ENCODE results near the gene HAT1.

DNA sequence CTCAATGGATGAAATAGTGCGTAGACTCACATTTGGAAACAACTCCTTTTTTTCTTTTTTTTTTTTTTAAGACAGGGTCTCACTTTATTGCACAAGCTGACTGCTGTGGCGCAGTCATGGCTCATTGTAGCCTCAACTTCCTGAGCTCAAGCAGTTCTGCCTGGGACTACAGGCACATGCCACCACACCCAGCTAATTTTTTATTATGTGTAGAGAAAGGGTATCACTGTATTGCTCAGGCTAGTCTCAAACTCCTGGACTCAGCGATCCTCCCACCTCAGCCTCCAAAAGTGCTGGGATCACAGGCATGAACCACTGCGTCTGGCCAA is 17.4 kb downstream of the HAT1 start:
- TF ChIP-seq ESRRG (CRISPR knock-in tag; IDR thresholded peaks at IDR 0.05) (no peak), RARB (CRISPR knock-in tag; IDR thresholded peaks at IDR 0.05) (no peak), PPARA (CRISPR knock-in tag; IDR thresholded peaks at IDR 0.05; ENCODE audit: borderline replicate concordance) (no peak), OSR1 (CRISPR knock-in tag; IDR thresholded peaks at IDR 0.05) (no peak), ARNTL (CRISPR knock-in tag; IDR thresholded peaks at IDR 0.05; ENCODE audit: borderline replicate concordance, low read depth) (no peak), TOX (CRISPR knock-in tag; IDR thresholded peaks at IDR 0.05; ENCODE audit: borderline replicate concordance) (no peak), ZFP3 (CRISPR knock-in tag; IDR thresholded peaks at IDR 0.05) (no peak), SNAI2 (CRISPR knock-in tag; IDR thresholded peaks at IDR 0.05) (no peak)
- TF ChIP-seq, protein P1, sequence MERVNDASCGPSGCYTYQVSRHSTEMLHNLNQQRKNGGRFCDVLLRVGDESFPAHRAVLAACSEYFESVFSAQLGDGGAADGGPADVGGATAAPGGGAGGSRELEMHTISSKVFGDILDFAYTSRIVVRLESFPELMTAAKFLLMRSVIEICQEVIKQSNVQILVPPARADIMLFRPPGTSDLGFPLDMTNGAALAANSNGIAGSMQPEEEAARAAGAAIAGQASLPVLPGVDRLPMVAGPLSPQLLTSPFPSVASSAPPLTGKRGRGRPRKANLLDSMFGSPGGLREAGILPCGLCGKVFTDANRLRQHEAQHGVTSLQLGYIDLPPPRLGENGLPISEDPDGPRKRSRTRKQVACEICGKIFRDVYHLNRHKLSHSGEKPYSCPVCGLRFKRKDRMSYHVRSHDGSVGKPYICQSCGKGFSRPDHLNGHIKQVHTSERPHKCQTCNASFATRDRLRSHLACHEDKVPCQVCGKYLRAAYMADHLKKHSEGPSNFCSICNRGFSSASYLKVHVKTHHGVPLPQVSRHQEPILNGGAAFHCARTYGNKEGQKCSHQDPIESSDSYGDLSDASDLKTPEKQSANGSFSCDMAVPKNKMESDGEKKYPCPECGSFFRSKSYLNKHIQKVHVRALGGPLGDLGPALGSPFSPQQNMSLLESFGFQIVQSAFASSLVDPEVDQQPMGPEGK (CRISPR knock-in tag; IDR thresholded peaks at IDR 0.05; ENCODE audit: borderline replicate concordance), result no peak
- TF ChIP-seq, protein P2, sequence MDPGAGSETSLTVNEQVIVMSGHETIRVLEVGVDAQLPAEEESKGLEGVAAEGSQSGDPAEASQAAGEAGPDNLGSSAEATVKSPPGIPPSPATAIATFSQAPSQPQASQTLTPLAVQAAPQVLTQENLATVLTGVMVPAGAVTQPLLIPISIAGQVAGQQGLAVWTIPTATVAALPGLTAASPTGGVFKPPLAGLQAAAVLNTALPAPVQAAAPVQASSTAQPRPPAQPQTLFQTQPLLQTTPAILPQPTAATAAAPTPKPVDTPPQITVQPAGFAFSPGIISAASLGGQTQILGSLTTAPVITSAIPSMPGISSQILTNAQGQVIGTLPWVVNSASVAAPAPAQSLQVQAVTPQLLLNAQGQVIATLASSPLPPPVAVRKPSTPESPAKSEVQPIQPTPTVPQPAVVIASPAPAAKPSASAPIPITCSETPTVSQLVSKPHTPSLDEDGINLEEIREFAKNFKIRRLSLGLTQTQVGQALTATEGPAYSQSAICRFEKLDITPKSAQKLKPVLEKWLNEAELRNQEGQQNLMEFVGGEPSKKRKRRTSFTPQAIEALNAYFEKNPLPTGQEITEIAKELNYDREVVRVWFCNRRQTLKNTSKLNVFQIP (CRISPR knock-in tag; IDR thresholded peaks at IDR 0.05; ENCODE audit: borderline replicate concordance, low read depth), result no peak
